Stimulated activated CD4-positive, alpha-beta T cell treated with anti-CD3 and anti-CD28 coated beads, Interleukin-4, amount 100 ng/mL, for 1 hour (primary cell): ENCODE results near the gene CDH7.

Experiments used
- DNase-seq: peaks from one replicate; pipeline ENCODE4 v3.0.0-alpha.2; 2020

CDH7 gene

GRCh38 chr18:65769652-65770051 lies 18.8 kb downstream of the CDH7 start:
- no peak for DNase-seq

GRCh38 chr18:65786474-65786873 lies 35.7 kb downstream of the CDH7 start:
- no peak for DNase-seq

GRCh38 chr18:65788373-65788772 lies 37.6 kb downstream of the CDH7 start:
- DNase-seq, result no peak

- no peak for DNase-seq
Observed at GRCh38 chr18:65790604-65791003, 39.8 kb downstream of the CDH7 start.

- DNase-seq, result no peak
Observed at GRCh38 chr18:65791719-65792118, 40.9 kb downstream of the CDH7 start.

GRCh38 chr18:65792456-65793074 lies 41.8 kb downstream of the CDH7 start:
- no peak for DNase-seq

GRCh38 chr18:65808759-65809158 lies 57.9 kb downstream of the CDH7 start:
- DNase-seq, result no peak

- DNase-seq, result no peak
Observed at GRCh38 chr18:65811307-65811706, 60.5 kb downstream of the CDH7 start.

GRCh38 chr18:65815506-65815905 lies 64.7 kb downstream of the CDH7 start:
- DNase-seq, result no peak

GRCh38 chr18:65817178-65817577 lies 66.4 kb downstream of the CDH7 start:
- DNase-seq, result no peak

GRCh38 chr18:65821911-65822310 lies 71.1 kb downstream of the CDH7 start:
- DNase-seq, result no peak

- no peak for DNase-seq
Observed at GRCh38 chr18:65822826-65823225, 72.0 kb downstream of the CDH7 start.

GRCh38 chr18:65827444-65827843 lies 76.6 kb downstream of the CDH7 start:
- DNase-seq, result no peak

- no peak for DNase-seq
Observed at GRCh38 chr18:65835881-65836280, 85.1 kb downstream of the CDH7 start.

- DNase-seq, result no peak
Observed at GRCh38 chr18:65846107-65846506, 95.3 kb downstream of the CDH7 start.

GRCh38 chr18:65852273-65852672 lies 101.5 kb downstream of the CDH7 start:
- no peak for DNase-seq

- no peak for DNase-seq
Observed at GRCh38 chr18:65859075-65859474, 108.3 kb downstream of the CDH7 start.

GRCh38 chr18:65869527-65869926 lies 118.7 kb downstream of the CDH7 start:
- DNase-seq, result no peak

GRCh38 chr18:65876310-65876709 lies 125.5 kb downstream of the CDH7 start:
- no peak for DNase-seq

- DNase-seq, result no peak
Observed at GRCh38 chr18:65897292-65897691, 146.5 kb downstream of the CDH7 start.

- no peak for DNase-seq
Observed at GRCh38 chr18:65901522-65901921, 150.7 kb downstream of the CDH7 start.

GRCh38 chr18:65906621-65907034 lies 155.8 kb downstream of the CDH7 start:
- DNase-seq, result no peak

GRCh38 chr18:65907281-65907680 lies 156.5 kb downstream of the CDH7 start:
- no peak for DNase-seq

GRCh38 chr18:65919018-65919417 lies 168.2 kb downstream of the CDH7 start:
- DNase-seq, result no peak

GRCh38 chr18:65919663-65920062 lies 168.9 kb downstream of the CDH7 start:
- no peak for DNase-seq

GRCh38 chr18:65922103-65922502 lies 171.3 kb downstream of the CDH7 start:
- no peak for DNase-seq
